Activated T-cell treated with anti-CD3 and anti-CD28 coated beads, Interleukin-2, amount 50 U/mL, for 24 hours (primary cell): ENCODE results near the gene ROBO2.
"Not testable (repeated sequence)": the region's sequence is repeated elsewhere in the genome, so short reads cannot be mapped to it uniquely, and the experiment has no call there.

Experiments used
- DNase-seq: peaks from one replicate; pipeline ENCODE4 v3.0.0-alpha.2; 2020
- H3K27ac Mint-ChIP-seq: 2 replicates; pipeline ENCODE4 v1.8.0; 2020; ENCODE audit warnings: mild to moderate bottlenecking, mixed read lengths
- H3K27me3 Mint-ChIP-seq: 2 replicates; pipeline ENCODE4 v1.8.0; 2020; ENCODE audit warnings: mixed read lengths
- H3K36me3 Mint-ChIP-seq: 2 replicates; pipeline ENCODE4 v1.8.0; 2020; ENCODE audit warnings: low read depth, mixed read lengths
- H3K4me1 Mint-ChIP-seq: 2 replicates; pipeline ENCODE4 v1.8.0; 2020; ENCODE audit warnings: low read depth, mixed read lengths
- H3K4me3 Mint-ChIP-seq: 2 replicates; pipeline ENCODE4 v1.8.0; 2020; ENCODE audit warnings: mild to moderate bottlenecking, moderate library complexity, mixed read lengths
- H3K9me3 Mint-ChIP-seq: 2 replicates; pipeline ENCODE4 v1.8.0; 2020; ENCODE audit warnings: mixed read lengths

ROBO2 gene

GRCh38 chr3:77370413-77370812 lies 330.5 kb downstream of the ROBO2 start:
- Mint-ChIP-seq H3K9me3 (peaks cover 14% of the 10 kb centered on the region), H3K27ac (no peak overlapping the region), H3K27me3 (no peaks in the 10 kb centered on the region), H3K36me3 (no peaks in the 10 kb centered on the region), H3K4me1 (no peaks in the 10 kb centered on the region), H3K4me3 (no peak overlapping the region)
- DNase-seq: no peak

- no peak for DNase-seq
- H3K27me3 Mint-ChIP-seq: no peaks in the 10 kb centered on the region
- H3K36me3 Mint-ChIP-seq: no peaks in the 10 kb centered on the region
- H3K4me1 Mint-ChIP-seq: no peaks in the 10 kb centered on the region
- peaks cover 20% of the 10 kb centered on the region for H3K9me3 Mint-ChIP-seq
- H3K4me3 Mint-ChIP-seq: no peak overlapping the region
- no peak overlapping the region for H3K27ac Mint-ChIP-seq
These were observed 332.1 kb downstream of the ROBO2 start for GRCh38 chr3:77372018-77372417.

GRCh38 chr3:77372634-77373346 lies 332.9 kb downstream of the ROBO2 start:
- peaks cover 24% of the 10 kb centered on the region for H3K9me3 Mint-ChIP-seq
- no peak overlapping the region for H3K4me3 Mint-ChIP-seq
- no peaks in the 10 kb centered on the region for H3K27me3 Mint-ChIP-seq
- no peaks in the 10 kb centered on the region for H3K4me1 Mint-ChIP-seq
- no peak for DNase-seq
- no peaks in the 10 kb centered on the region for H3K36me3 Mint-ChIP-seq
- no peak overlapping the region for H3K27ac Mint-ChIP-seq

- no peaks in the 10 kb centered on the region for H3K4me1 Mint-ChIP-seq
- no peak for DNase-seq
- H3K36me3 Mint-ChIP-seq: no peaks in the 10 kb centered on the region
- no peak overlapping the region for H3K4me3 Mint-ChIP-seq
- H3K27me3 Mint-ChIP-seq: no peaks in the 10 kb centered on the region
- no peak overlapping the region for H3K27ac Mint-ChIP-seq
- H3K9me3 Mint-ChIP-seq: peaks cover 25% of the 10 kb centered on the region
These were observed 333.7 kb downstream of the ROBO2 start for GRCh38 chr3:77373619-77374018.

GRCh38 chr3:77376511-77376910 lies 336.6 kb downstream of the ROBO2 start:
- Mint-ChIP-seq H3K4me3 (no peak overlapping the region), H3K36me3 (no peaks in the 10 kb centered on the region), H3K27ac (no peak overlapping the region), H3K27me3 (no peaks in the 10 kb centered on the region), H3K9me3 (peaks cover 21% of the 10 kb centered on the region), H3K4me1 (no peaks in the 10 kb centered on the region)
- no peak for DNase-seq

GRCh38 chr3:77377717-77378116 lies 337.8 kb downstream of the ROBO2 start:
- no peak overlapping the region for H3K27ac Mint-ChIP-seq
- H3K36me3 Mint-ChIP-seq: no peaks in the 10 kb centered on the region
- no peaks in the 10 kb centered on the region for H3K27me3 Mint-ChIP-seq
- H3K4me3 Mint-ChIP-seq: no peak overlapping the region
- H3K4me1 Mint-ChIP-seq: no peaks in the 10 kb centered on the region
- peaks cover 16% of the 10 kb centered on the region for H3K9me3 Mint-ChIP-seq
- no peak for DNase-seq

- Mint-ChIP-seq H3K9me3 (peaks cover 20% of the 10 kb centered on the region), H3K4me1 (no peaks in the 10 kb centered on the region), H3K4me3 (no peak overlapping the region), H3K27me3 (no peaks in the 10 kb centered on the region), H3K27ac (no peak overlapping the region), H3K36me3 (no peaks in the 10 kb centered on the region)
- no peak for DNase-seq
These were observed 340.2 kb downstream of the ROBO2 start for GRCh38 chr3:77380136-77380535.

GRCh38 chr3:77381431-77381830 lies 341.5 kb downstream of the ROBO2 start:
- Mint-ChIP-seq H3K4me3 (no peak overlapping the region), H3K27me3 (no peaks in the 10 kb centered on the region), H3K36me3 (no peaks in the 10 kb centered on the region), H3K4me1 (no peaks in the 10 kb centered on the region), H3K9me3 (peaks cover 20% of the 10 kb centered on the region), H3K27ac (no peak overlapping the region)
- no peak for DNase-seq

- no peak for DNase-seq
- no peaks in the 10 kb centered on the region for H3K36me3 Mint-ChIP-seq
These were observed 352.3 kb downstream of the ROBO2 start for GRCh38 chr3:77392181-77392580.

GRCh38 chr3:77394046-77394445 lies 354.1 kb downstream of the ROBO2 start:
- no peaks in the 10 kb centered on the region for H3K36me3 Mint-ChIP-seq
- H3K9me3 Mint-ChIP-seq: peaks cover 9% of the 10 kb centered on the region
- H3K4me1 Mint-ChIP-seq: no peaks in the 10 kb centered on the region
- no peak for DNase-seq
- H3K27ac Mint-ChIP-seq: no peak overlapping the region
- H3K27me3 Mint-ChIP-seq: no peaks in the 10 kb centered on the region
- no peak overlapping the region for H3K4me3 Mint-ChIP-seq

More at GRCh38 chr3:77392181-77392580, 352.3 kb downstream of the ROBO2 start:
- Mint-ChIP-seq H3K9me3 (peaks cover 6% of the 10 kb centered on the region), H3K27me3 (no peaks in the 10 kb centered on the region), H3K27ac (no peak overlapping the region), H3K4me1 (no peaks in the 10 kb centered on the region), H3K4me3 (no peak overlapping the region)

GRCh38 chr3:77404871-77405270 lies 365.0 kb downstream of the ROBO2 start:
- Mint-ChIP-seq H3K36me3 (no peaks in the 10 kb centered on the region), H3K27ac (no peak overlapping the region), H3K27me3 (no peaks in the 10 kb centered on the region), H3K9me3 (peaks cover 13% of the 10 kb centered on the region), H3K4me3 (no peak overlapping the region), H3K4me1 (no peaks in the 10 kb centered on the region)
- no peak for DNase-seq

- no peak overlapping the region for H3K27ac Mint-ChIP-seq
- H3K9me3 Mint-ChIP-seq: peaks cover 13% of the 10 kb centered on the region
- H3K27me3 Mint-ChIP-seq: no peaks in the 10 kb centered on the region
- no peaks in the 10 kb centered on the region for H3K4me1 Mint-ChIP-seq
- DNase-seq: no peak
- H3K4me3 Mint-ChIP-seq: no peak overlapping the region
- H3K36me3 Mint-ChIP-seq: no peaks in the 10 kb centered on the region
These were observed 367.5 kb downstream of the ROBO2 start for GRCh38 chr3:77407441-77407840.

- H3K27ac Mint-ChIP-seq, H3K4me3 Mint-ChIP-seq, H3K4me1 Mint-ChIP-seq, H3K27me3 Mint-ChIP-seq, DNase-seq, H3K36me3 Mint-ChIP-seq: not testable (repeated sequence)
- peaks cover 14% of the 10 kb centered on the region for H3K9me3 Mint-ChIP-seq
These were observed 370.4 kb downstream of the ROBO2 start for GRCh38 chr3:77410334-77410733.

GRCh38 chr3:77411334-77411733 lies 371.4 kb downstream of the ROBO2 start:
- peaks cover 14% of the 10 kb centered on the region for H3K9me3 Mint-ChIP-seq
- H3K4me3 Mint-ChIP-seq: no peak overlapping the region
- no peaks in the 10 kb centered on the region for H3K27me3 Mint-ChIP-seq
- H3K36me3 Mint-ChIP-seq: no peaks in the 10 kb centered on the region
- H3K4me1 Mint-ChIP-seq: no peaks in the 10 kb centered on the region
- DNase-seq: no peak
- H3K27ac Mint-ChIP-seq: no peak overlapping the region

GRCh38 chr3:77412021-77412438 lies 372.1 kb downstream of the ROBO2 start:
- Mint-ChIP-seq H3K4me1 (no peaks in the 10 kb centered on the region), H3K36me3 (no peaks in the 10 kb centered on the region), H3K9me3 (peaks cover 14% of the 10 kb centered on the region), H3K4me3 (no peak overlapping the region), H3K27me3 (no peaks in the 10 kb centered on the region), H3K27ac (no peak overlapping the region)
- DNase-seq: no peak

- no peaks in the 10 kb centered on the region for H3K27me3 Mint-ChIP-seq
These were observed 372.7 kb downstream of the ROBO2 start for GRCh38 chr3:77412584-77412983.

More at GRCh38 chr3:77412584-77412983, 372.7 kb downstream of the ROBO2 start:
- Mint-ChIP-seq H3K27ac (no peak overlapping the region), H3K4me1 (no peaks in the 10 kb centered on the region), H3K4me3 (no peak overlapping the region), H3K36me3 (no peaks in the 10 kb centered on the region), H3K9me3 (peaks cover 14% of the 10 kb centered on the region)
- DNase-seq: no peak
